NCI-H1436 treated with DMSO at 0.1 percent for 48 hours (cell line): ENCODE measurements around the gene EXOSC5.
"Not testable (repeated sequence)": the region's sequence is repeated elsewhere in the genome, so short reads cannot be mapped to it uniquely, and the experiment has no call there.

ENCODE experiments used
- DNase-seq: peaks from one replicate; lab custom pipeline; 2025; lab: John Stamatoyannopoulos, UW

EXOSC5 gene

GRCh38 chr19:41366089-41366488 is 31.1 kb downstream of the EXOSC5 start:
- no peak for DNase-seq

- DNase-seq = no peak
Measured at GRCh38 chr19:41364524-41365391, 32.4 kb downstream of the EXOSC5 start.

GRCh38 chr19:41363753-41364523 is 33.2 kb downstream of the EXOSC5 start, which contains the start of gene B9D2:
Gene B9D2 (minus strand): TSS chr19:41364149. CDS start chr19:41363519, 630 bp downstream.
- peak; percentile 92 for DNase-seq

GRCh38 chr19:41363371-41363752 is 33.8 kb downstream of the EXOSC5 start:
- DNase-seq = no peak

GRCh38 chr19:41362143-41362847 is 34.9 kb downstream of the EXOSC5 start:
- no peak for DNase-seq

GRCh38 chr19:41359741-41360140 is 37.4 kb downstream of the EXOSC5 start:
- DNase-seq = no peak

GRCh38 chr19:41357746-41358145 is 39.4 kb downstream of the EXOSC5 start:
- DNase-seq = no peak

- no peak for DNase-seq
Measured at GRCh38 chr19:41356984-41357739, 40.0 kb downstream of the EXOSC5 start.

- no peak for DNase-seq
Measured at GRCh38 chr19:41355802-41356201, 41.4 kb downstream of the EXOSC5 start.

- DNase-seq = no peak
Measured at GRCh38 chr19:41355035-41355434, 42.1 kb downstream of the EXOSC5 start.

GRCh38 chr19:41354343-41354953 is 42.7 kb downstream of the EXOSC5 start:
- no peak for DNase-seq

- DNase-seq = no peak
Measured at GRCh38 chr19:41353466-41354342, 43.5 kb downstream of the EXOSC5 start, which contains the start of gene TGFB1. Gene TGFB1 (minus strand): TSS chr19:41353922. CDS start chr19:41353044, 878 bp downstream.

- no peak for DNase-seq
Measured at GRCh38 chr19:41352609-41353465, 44.3 kb downstream of the EXOSC5 start.

- DNase-seq = no peak
Measured at GRCh38 chr19:41352279-41352608, 44.9 kb downstream of the EXOSC5 start.

GRCh38 chr19:41351339-41352245 is 45.6 kb downstream of the EXOSC5 start:
- no peak for DNase-seq

- no peak for DNase-seq
Measured at GRCh38 chr19:41350735-41351338, 46.3 kb downstream of the EXOSC5 start.

- not testable (repeated sequence) for DNase-seq
Measured at GRCh38 chr19:41346916-41347315, 50.2 kb downstream of the EXOSC5 start.

GRCh38 chr19:41344162-41344561 is 53.0 kb downstream of the EXOSC5 start:
- no peak for DNase-seq
